ENCODE data around the gene ADISSP. TPM values are rescaled to one million over a fixed set of nuclear protein-coding genes. Genes with fewer than 3 reads are reported as not detected.

ADISSP gene
- total and polyA plus RNA-seq, 2 donors (not counting 1 experiment from before 2014, with no cell fraction given) = 17.0 to 23.5 TPM

DNA sequence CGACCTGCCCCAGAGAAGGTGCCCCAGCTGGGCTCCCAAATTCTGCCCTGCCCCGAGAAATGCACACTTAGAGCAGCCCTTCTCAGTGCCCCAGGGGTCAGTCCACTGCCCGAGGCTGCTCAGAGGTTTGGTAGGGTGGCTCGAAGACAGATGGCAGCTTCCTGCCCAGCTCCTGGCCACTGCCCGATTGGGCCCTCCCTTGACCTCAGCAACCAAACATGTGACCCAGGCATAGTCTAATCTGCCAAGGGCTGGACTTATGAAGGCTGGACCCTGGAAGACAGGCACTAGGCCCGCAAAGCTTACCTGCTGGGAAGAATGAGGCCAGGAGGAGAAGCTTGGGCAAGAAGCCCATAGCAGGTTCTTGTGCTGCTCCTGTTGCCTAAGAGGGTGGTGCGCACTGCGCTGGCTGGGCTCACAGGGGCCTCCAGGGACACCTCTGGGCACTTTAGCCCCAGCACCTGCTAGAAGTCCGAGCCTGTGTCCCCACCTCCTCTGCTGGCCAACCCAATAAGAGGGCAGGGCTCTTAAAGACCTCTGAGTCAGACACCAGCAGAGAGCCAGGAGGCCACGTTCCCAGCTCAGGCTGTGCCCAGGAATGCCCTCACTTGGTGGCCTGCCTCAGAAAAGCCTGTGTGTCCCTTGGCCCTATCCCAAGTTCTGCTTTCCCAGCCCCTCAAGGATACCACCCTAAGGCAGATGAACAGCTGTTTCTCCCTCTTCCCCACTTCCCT is 60.6 kb downstream of the ADISSP start:
- H3K4me3 ChIP-seq (replicated peaks in 1 of 4; ENCODE audit: control extremely low read depth in 1 of 4, insufficient read depth in 1 of 4, low read depth in 3 of 4, low read length in 4 of 4) = no peak overlapping the region

GRCh38 chr20:3705970-3706739 is 61.4 kb downstream of the ADISSP start:
- no peaks in the 10 kb centered on the region for H3K79me2 ChIP-seq (ENCODE audit: control insufficient read depth, insufficient read depth, low read length)
- no peak for DNase-seq (ENCODE audit: low read depth in 2 of 2)
- no peak overlapping the region for H3K4me3 ChIP-seq (replicated peaks in 1 of 4; ENCODE audit: control extremely low read depth in 1 of 4, insufficient read depth in 1 of 4, low read depth in 3 of 4, low read length in 4 of 4)
- no peak for TF ChIP-seq EZH2 (IDR thresholded peaks at IDR 0.05; ENCODE audit: low read length, missing control alignments)
- TF ChIP-seq, protein P1, sequence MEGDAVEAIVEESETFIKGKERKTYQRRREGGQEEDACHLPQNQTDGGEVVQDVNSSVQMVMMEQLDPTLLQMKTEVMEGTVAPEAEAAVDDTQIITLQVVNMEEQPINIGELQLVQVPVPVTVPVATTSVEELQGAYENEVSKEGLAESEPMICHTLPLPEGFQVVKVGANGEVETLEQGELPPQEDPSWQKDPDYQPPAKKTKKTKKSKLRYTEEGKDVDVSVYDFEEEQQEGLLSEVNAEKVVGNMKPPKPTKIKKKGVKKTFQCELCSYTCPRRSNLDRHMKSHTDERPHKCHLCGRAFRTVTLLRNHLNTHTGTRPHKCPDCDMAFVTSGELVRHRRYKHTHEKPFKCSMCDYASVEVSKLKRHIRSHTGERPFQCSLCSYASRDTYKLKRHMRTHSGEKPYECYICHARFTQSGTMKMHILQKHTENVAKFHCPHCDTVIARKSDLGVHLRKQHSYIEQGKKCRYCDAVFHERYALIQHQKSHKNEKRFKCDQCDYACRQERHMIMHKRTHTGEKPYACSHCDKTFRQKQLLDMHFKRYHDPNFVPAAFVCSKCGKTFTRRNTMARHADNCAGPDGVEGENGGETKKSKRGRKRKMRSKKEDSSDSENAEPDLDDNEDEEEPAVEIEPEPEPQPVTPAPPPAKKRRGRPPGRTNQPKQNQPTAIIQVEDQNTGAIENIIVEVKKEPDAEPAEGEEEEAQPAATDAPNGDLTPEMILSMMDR (conservative IDR thresholded peaks at IDR 0.05 in 1 of 2, IDR thresholded peaks at IDR 0.05 in 1 of 2; ENCODE audit: low read depth in 1 of 2, low read length in 2 of 2) = no peak
- H2AFZ ChIP-seq (ENCODE audit: low read length) = no peak overlapping the region
- no peaks in the 10 kb centered on the region for H3K4me1 ChIP-seq (ENCODE audit: control insufficient read depth, extremely low read depth, insufficient read depth, low read length)
- H4K20me1 ChIP-seq (ENCODE audit: control insufficient read depth, extremely low read depth, insufficient read depth, low read length) = no peaks in the 10 kb centered on the region
- H3K4me2 ChIP-seq (ENCODE audit: extremely low read depth, insufficient read depth, low read length) = no peak overlapping the region
- no peak overlapping the region for H3K27ac ChIP-seq (ENCODE audit: insufficient read depth, low read length)
- no peak overlapping the region for H3K9ac ChIP-seq (ENCODE audit: insufficient read depth, low read length)
- H3K36me3 ChIP-seq (ENCODE audit: control insufficient read depth, insufficient read depth, low read length) = no peaks in the 10 kb centered on the region
- no peaks in the 10 kb centered on the region for H3K9me3 ChIP-seq (ENCODE audit: control insufficient read depth, insufficient read depth, low read depth, low read length)
- H3K27me3 ChIP-seq (ENCODE audit: control insufficient read depth, insufficient read depth, low read length) = peaks cover 3% of the 10 kb centered on the region

More for the DNA sequence above, 60.6 kb downstream of the ADISSP start:
- H3K27ac ChIP-seq (ENCODE audit: insufficient read depth, low read length) = no peak overlapping the region
- H3K9me3 ChIP-seq (ENCODE audit: control insufficient read depth, insufficient read depth, low read depth, low read length) = no peaks in the 10 kb centered on the region
- H3K36me3 ChIP-seq (ENCODE audit: control insufficient read depth, insufficient read depth, low read length) = no peaks in the 10 kb centered on the region
- no peaks in the 10 kb centered on the region for H4K20me1 ChIP-seq (ENCODE audit: control insufficient read depth, extremely low read depth, insufficient read depth, low read length)
- no peaks in the 10 kb centered on the region for H3K79me2 ChIP-seq (ENCODE audit: control insufficient read depth, insufficient read depth, low read length)
- peaks cover 3% of the 10 kb centered on the region for H3K27me3 ChIP-seq (ENCODE audit: control insufficient read depth, insufficient read depth, low read length)
- H3K4me2 ChIP-seq (ENCODE audit: extremely low read depth, insufficient read depth, low read length) = no peak overlapping the region
- DNase-seq (ENCODE audit: low read depth in 2 of 2) = peak; percentile 25 to 28
- H3K9ac ChIP-seq (ENCODE audit: insufficient read depth, low read length) = no peak overlapping the region
- no peak overlapping the region for H2AFZ ChIP-seq (ENCODE audit: low read length)
- TF ChIP-seq, protein P1 (conservative IDR thresholded peaks at IDR 0.05 in 1 of 2, IDR thresholded peaks at IDR 0.05 in 1 of 2; ENCODE audit: low read depth in 1 of 2, low read length in 2 of 2) = no peak
- no peak for TF ChIP-seq EZH2 (IDR thresholded peaks at IDR 0.05; ENCODE audit: low read length, missing control alignments)
- H3K4me1 ChIP-seq (ENCODE audit: control insufficient read depth, extremely low read depth, insufficient read depth, low read length) = no peaks in the 10 kb centered on the region

GRCh38 chr20:3705491-3705969 is 62.0 kb downstream of the ADISSP start:
- Histone ChIP-seq H4K20me1 (ENCODE audit: control insufficient read depth, extremely low read depth, insufficient read depth, low read length) (no peaks in the 10 kb centered on the region), H3K9ac (ENCODE audit: insufficient read depth, low read length) (no peak overlapping the region), H3K4me3 (replicated peaks in 1 of 4; ENCODE audit: control extremely low read depth in 1 of 4, insufficient read depth in 1 of 4, low read depth in 3 of 4, low read length in 4 of 4) (no peak overlapping the region), H3K4me2 (ENCODE audit: extremely low read depth, insufficient read depth, low read length) (no peak overlapping the region), H3K4me1 (ENCODE audit: control insufficient read depth, extremely low read depth, insufficient read depth, low read length) (no peaks in the 10 kb centered on the region), H3K36me3 (ENCODE audit: control insufficient read depth, insufficient read depth, low read length) (no peaks in the 10 kb centered on the region), H3K9me3 (ENCODE audit: control insufficient read depth, insufficient read depth, low read depth, low read length) (no peaks in the 10 kb centered on the region), H2AFZ (ENCODE audit: low read length) (no peak overlapping the region), H3K27me3 (ENCODE audit: control insufficient read depth, insufficient read depth, low read length) (peaks cover 3% of the 10 kb centered on the region), H3K27ac (ENCODE audit: insufficient read depth, low read length) (no peak overlapping the region), H3K79me2 (ENCODE audit: control insufficient read depth, insufficient read depth, low read length) (no peaks in the 10 kb centered on the region)
- TF ChIP-seq, protein P1 (conservative IDR thresholded peaks at IDR 0.05 in 1 of 2, IDR thresholded peaks at IDR 0.05 in 1 of 2; ENCODE audit: low read depth in 1 of 2, low read length in 2 of 2) = no peak
- TF ChIP-seq EZH2 (IDR thresholded peaks at IDR 0.05; ENCODE audit: low read length, missing control alignments) = no peak
- DNase-seq (ENCODE audit: low read depth in 2 of 2) = no peak
